H9 (cell line): ENCODE results near the gene AHNAK. TPM values are rescaled to one million over a fixed set of nuclear protein-coding genes. Genes with fewer than 3 reads are reported as not detected.

Experiments used
- DNase-seq: peaks from one replicate; pipeline ENCODE4 v3.0.0-alpha.2; 2017
- H2AFZ ChIP-seq: one replicate; pipeline ENCODE4 v1.6.1; 2013; ENCODE audit warnings: mild to moderate bottlenecking, low read length, control low read depth, moderate library complexity
- H2AK5ac ChIP-seq: 2 replicates; pipeline ENCODE4 v1.6.1; 2013; ENCODE audit warnings: low read length, control low read depth, mixed read lengths; ENCODE audit not compliant: insufficient read length
- H2BK120ac ChIP-seq: one replicate; pipeline ENCODE4 v1.6.1; 2013; ENCODE audit warnings: low read depth, mild to moderate bottlenecking, low read length, control low read depth, inconsistent platforms; ENCODE audit not compliant: poor library complexity, severe bottlenecking
- H2BK12ac ChIP-seq: 2 replicates; pipeline ENCODE4 v1.6.1; 2013; ENCODE audit warnings: low read length, control low read depth, mixed read lengths, low read depth; ENCODE audit not compliant: insufficient read length
- H2BK15ac ChIP-seq: 2 replicates; pipeline ENCODE4 v1.6.1; 2013; ENCODE audit warnings: low read depth, low read length, control low read depth
- H2BK20ac ChIP-seq: one replicate; pipeline ENCODE4 v1.6.1; 2013; ENCODE audit warnings: low read depth, mild to moderate bottlenecking, low read length, control low read depth, inconsistent platforms; ENCODE audit not compliant: poor library complexity, severe bottlenecking
- H2BK5ac ChIP-seq: 2 replicates; pipeline ENCODE4 v1.6.1; 2013; ENCODE audit warnings: low read length, control low read depth, mixed read lengths; ENCODE audit not compliant: insufficient read length
- H3K14ac ChIP-seq: 2 replicates; pipeline ENCODE4 v1.6.1; 2013; ENCODE audit warnings: low read length, control low read depth; ENCODE audit not compliant: insufficient read depth
- H3K18ac ChIP-seq: 2 replicates; pipeline ENCODE4 v1.6.1; 2013; ENCODE audit warnings: low read depth, mild to moderate bottlenecking, mixed read lengths, low read length, control low read depth; ENCODE audit not compliant: insufficient read length
- H3K23ac ChIP-seq: 2 replicates; pipeline ENCODE4 v1.6.1; 2013; ENCODE audit warnings: low read length, control low read depth, mixed read lengths, low read depth; ENCODE audit not compliant: insufficient read length
- H3K23me2 ChIP-seq: 2 replicates; pipeline ENCODE4 v1.6.1; 2013; ENCODE audit warnings: low read depth, mild to moderate bottlenecking, mixed read lengths, low read length, control low read depth; ENCODE audit not compliant: insufficient read length, poor library complexity, severe bottlenecking
- H3K27ac ChIP-seq: 2 replicates; pipeline ENCODE4 v1.5.1; 2013; ENCODE audit warnings: low read length, control low read depth, mixed read lengths, low read depth; ENCODE audit not compliant: insufficient read length
- H3K27me3 ChIP-seq: 2 replicates; pipeline ENCODE4 v1.6.1; 2013; ENCODE audit warnings: low read length, control low read depth, inconsistent platforms; ENCODE audit not compliant: insufficient read depth
- H3K4ac ChIP-seq: 2 replicates; pipeline ENCODE4 v1.6.1; 2013; ENCODE audit warnings: low read depth, mild to moderate bottlenecking, control low read depth, inconsistent platforms, low read length, moderate library complexity
- H3K4me1 ChIP-seq: 2 replicates; pipeline ENCODE4 v1.6.1; 2013; ENCODE audit warnings: low read length, control low read depth, inconsistent platforms; ENCODE audit not compliant: insufficient read depth
- H3K4me2 ChIP-seq: 2 replicates; pipeline ENCODE4 v1.6.1; 2013; ENCODE audit warnings: low read length, control low read depth, mixed read lengths; ENCODE audit not compliant: insufficient read length, insufficient read depth
- H3K56ac ChIP-seq: 2 replicates; pipeline ENCODE4 v1.6.1; 2013; ENCODE audit warnings: low read depth, mild to moderate bottlenecking, mixed read lengths, low read length, control low read depth; ENCODE audit not compliant: insufficient read length
- H3K79me1 ChIP-seq: 2 replicates; pipeline ENCODE4 v1.6.1; 2013; ENCODE audit warnings: low read depth, mild to moderate bottlenecking, moderate library complexity, low read length, control low read depth, inconsistent platforms; ENCODE audit not compliant: insufficient read depth, poor library complexity, severe bottlenecking
- H3K79me2 ChIP-seq: 2 replicates; pipeline ENCODE4 v1.6.1; 2013; ENCODE audit warnings: low read length, control low read depth, inconsistent platforms; ENCODE audit not compliant: insufficient read depth
- H3K9ac ChIP-seq: 2 replicates; pipeline ENCODE4 v1.6.1; 2013; ENCODE audit warnings: low read length, control low read depth, mixed read lengths; ENCODE audit not compliant: insufficient read length; ENCODE audit errors: extremely low read depth
- H3K9me3 ChIP-seq: one replicate; pipeline ENCODE4 v1.6.1; 2013; ENCODE audit warnings: low read depth, low read length, inconsistent platforms; ENCODE audit not compliant: control insufficient read depth
- H3T11ph ChIP-seq: one replicate; pipeline ENCODE4 v1.6.1; 2013; ENCODE audit warnings: mild to moderate bottlenecking, low read length, control low read depth, inconsistent platforms
- H4K20me1 ChIP-seq: one replicate; pipeline ENCODE4 v1.6.1; 2013; ENCODE audit not compliant: control insufficient read depth, insufficient read length, insufficient read depth
- H4K5ac ChIP-seq: 2 replicates; pipeline ENCODE4 v1.6.1; 2013; ENCODE audit warnings: low read depth, mild to moderate bottlenecking, mixed read lengths, low read length, control low read depth; ENCODE audit not compliant: insufficient read length
- H4K8ac ChIP-seq: replicated peaks from 2 replicates; pipeline ENCODE4 v1.6.1; 2013; ENCODE audit warnings: low read length, control low read depth, mixed read lengths, low read depth; ENCODE audit not compliant: insufficient read length
- H4K91ac ChIP-seq: 2 replicates; pipeline ENCODE4 v1.6.1; 2013; ENCODE audit warnings: low read depth, mild to moderate bottlenecking, moderate library complexity, mixed read lengths, low read length, control low read depth; ENCODE audit not compliant: insufficient read length
- H3K27ac Mint-ChIP-seq, 3 experiments: 2 replicates in 2 of 3; 3 replicates in 1 of 3; pipeline ENCODE4 v1.8.0; 2020 to 2021; ENCODE audit warnings: mixed read lengths in 3 of 3, mild to moderate bottlenecking in 1 of 3, moderate library complexity in 1 of 3
- H3K27me3 Mint-ChIP-seq: 2 replicates; pipeline ENCODE4 v1.8.0; 2021; ENCODE audit warnings: low read depth, mild to moderate bottlenecking, moderate library complexity, mixed read lengths
- H3K36me3 Mint-ChIP-seq, 3 experiments: 2 replicates in 2 of 3; 3 replicates in 1 of 3; pipeline ENCODE4 v1.8.0; 2020 to 2021; ENCODE audit warnings: low read depth in 3 of 3, mixed read lengths in 3 of 3; ENCODE audit not compliant: insufficient read depth in 1 of 3
- H3K4me1 Mint-ChIP-seq, 2 experiments: 2 replicates each; pipeline ENCODE4 v1.8.0; 2020; ENCODE audit warnings: mixed read lengths in 2 of 2
- H3K4me3 Mint-ChIP-seq, 2 experiments: 2 replicates in 1 of 2; 3 replicates in 1 of 2; pipeline ENCODE4 v1.8.0; 2020 to 2021; ENCODE audit warnings: mild to moderate bottlenecking in 2 of 2, mixed read lengths in 2 of 2, moderate library complexity in 1 of 2
- H3K9me3 Mint-ChIP-seq, 2 experiments: 2 replicates in 1 of 2; 3 replicates in 1 of 2; pipeline ENCODE4 v1.8.0; 2020; ENCODE audit warnings: mild to moderate bottlenecking in 2 of 2, mixed read lengths in 2 of 2, moderate library complexity in 1 of 2
- WGBS: extraction: QIAGEN DNeasy Blood & Tissue Kit; methylation state at CpG from one replicate; pipeline ENCODE4 v1.1.7; 2013; ENCODE audit warnings: missing lambda C conversion rate, low lambda C conversion rate, mixed read lengths; ENCODE audit not compliant: insufficient read length; ENCODE audit errors: extremely low coverage; 5-methylcytosine and 5-hydroxymethylcytosine counted together
- total RNA-seq: library from RNA; stranded (reverse); gene quantifications from 2 replicates; pipeline ENCODE4 v1.2.1, GENCODE V29; 2021
- TF ChIP-seq, protein P1 (sequence below): fragments of 200-600 bp; sonication (generic); conservative IDR thresholded peaks from 3 replicates; pipeline ENCODE4 v1.8.0; 2021; ENCODE audit warnings: antibody characterized with exemption, mild to moderate bottlenecking

AHNAK gene
- total RNA-seq, 1 experiment from 2014 or later, result 15.2 TPM

DNA sequence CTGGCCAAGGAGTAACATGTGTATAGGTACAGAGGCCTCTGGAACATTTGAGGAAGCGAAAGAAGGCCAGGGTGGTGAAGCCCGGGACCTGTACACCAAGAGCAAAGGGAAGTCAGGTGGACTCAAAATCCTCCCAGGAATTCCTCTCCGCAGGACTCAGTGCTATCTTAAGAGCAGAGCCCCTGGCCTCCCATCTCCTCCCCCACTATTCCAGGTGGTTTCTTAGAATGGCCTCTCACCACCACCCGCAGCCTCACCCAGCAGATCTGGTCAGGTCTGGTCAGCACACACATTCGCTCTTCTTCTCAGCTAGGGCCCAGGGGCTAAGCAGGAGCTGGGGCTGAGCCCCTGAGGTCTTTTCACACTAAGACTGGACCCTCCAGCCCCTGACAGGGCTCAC, 68.7 kb downstream of the AHNAK start:
- H3K23ac ChIP-seq, result no peak overlapping the region
- H3K27ac Mint-ChIP-seq, result peak overlapping the region in 1 of 3 experiments; percentile 43; a peak in 2 of 7 replicates
- H3K79me1 ChIP-seq, result no peaks in the 10 kb centered on the region
- H2BK120ac ChIP-seq, result no peak overlapping the region
- no peaks in the 10 kb centered on the region for H3K27me3 ChIP-seq
- no peaks in the 10 kb centered on the region for H3K9me3 ChIP-seq
- no CpG with 5 or more reads among the region's 5 CpGs for WGBS
- H3K4ac ChIP-seq, result no peak overlapping the region
- no peak for DNase-seq
- H3K4me2 ChIP-seq, result no peak overlapping the region
- H3K9ac ChIP-seq, result no peak overlapping the region
- H2BK5ac ChIP-seq, result no peak overlapping the region
- H4K5ac ChIP-seq, result no peak overlapping the region
- no peak overlapping the region for H3K4me3 Mint-ChIP-seq
- H2BK15ac ChIP-seq, result no peak overlapping the region; the same call in 1 of the 2 replicates
- no peak overlapping the region for H3K56ac ChIP-seq
- H3K79me2 ChIP-seq, result no peaks in the 10 kb centered on the region
- TF ChIP-seq, protein P1, sequence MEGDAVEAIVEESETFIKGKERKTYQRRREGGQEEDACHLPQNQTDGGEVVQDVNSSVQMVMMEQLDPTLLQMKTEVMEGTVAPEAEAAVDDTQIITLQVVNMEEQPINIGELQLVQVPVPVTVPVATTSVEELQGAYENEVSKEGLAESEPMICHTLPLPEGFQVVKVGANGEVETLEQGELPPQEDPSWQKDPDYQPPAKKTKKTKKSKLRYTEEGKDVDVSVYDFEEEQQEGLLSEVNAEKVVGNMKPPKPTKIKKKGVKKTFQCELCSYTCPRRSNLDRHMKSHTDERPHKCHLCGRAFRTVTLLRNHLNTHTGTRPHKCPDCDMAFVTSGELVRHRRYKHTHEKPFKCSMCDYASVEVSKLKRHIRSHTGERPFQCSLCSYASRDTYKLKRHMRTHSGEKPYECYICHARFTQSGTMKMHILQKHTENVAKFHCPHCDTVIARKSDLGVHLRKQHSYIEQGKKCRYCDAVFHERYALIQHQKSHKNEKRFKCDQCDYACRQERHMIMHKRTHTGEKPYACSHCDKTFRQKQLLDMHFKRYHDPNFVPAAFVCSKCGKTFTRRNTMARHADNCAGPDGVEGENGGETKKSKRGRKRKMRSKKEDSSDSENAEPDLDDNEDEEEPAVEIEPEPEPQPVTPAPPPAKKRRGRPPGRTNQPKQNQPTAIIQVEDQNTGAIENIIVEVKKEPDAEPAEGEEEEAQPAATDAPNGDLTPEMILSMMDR, result no peak
- no peak overlapping the region for H2BK12ac ChIP-seq
- peaks cover 9 to 21% of the 10 kb centered on the region in 2 experiments for H3K4me1 Mint-ChIP-seq
- H4K8ac ChIP-seq, result no peak overlapping the region
- H3K14ac ChIP-seq, result no peak overlapping the region; the same call in 1 of the 2 replicates
- peaks cover 2% of the 10 kb centered on the region for H3K27me3 Mint-ChIP-seq
- H3K27ac ChIP-seq, result no peak overlapping the region
- no peaks in the 10 kb centered on the region for H3K4me1 ChIP-seq
- no peak overlapping the region for H3T11ph ChIP-seq
- no peaks in the 10 kb centered on the region for H3K9me3 Mint-ChIP-seq
- H2BK20ac ChIP-seq, result no peak overlapping the region
- no peak overlapping the region for H2AK5ac ChIP-seq
- H4K91ac ChIP-seq, result no peak overlapping the region
- H4K20me1 ChIP-seq, result no peaks in the 10 kb centered on the region
- no peak overlapping the region for H3K18ac ChIP-seq
- no peaks in the 10 kb centered on the region for H3K23me2 ChIP-seq
- H2AFZ ChIP-seq, result no peak overlapping the region
- H3K36me3 Mint-ChIP-seq, result no peaks in the 10 kb centered on the region
